Daoy (cell line): ENCODE measurements around the gene ACTG2. TPM values are rescaled to one million over a fixed set of nuclear protein-coding genes. Genes with fewer than 3 reads are reported as not detected.
"Not testable (repeated sequence)": the region's sequence is repeated elsewhere in the genome, so short reads cannot be mapped to it uniquely, and the experiment has no call there.

ENCODE experiments used
- DNase-seq: peaks from one replicate; pipeline ENCODE4 v3.0.0-alpha.2; 2015; ENCODE audit warnings: low read depth
- total RNA-seq: library from RNA; depleted of rRNA; stranded (reverse); fragments of >200 nt; shearing (Covaris generic); gene quantifications from 2 replicates; pipeline ENCODE4 v1.2.3, GENCODE V29; 2014

The ACTG2 gene
- total RNA-seq, 1 experiment from 2014 or later = 0.74 TPM

DNA sequence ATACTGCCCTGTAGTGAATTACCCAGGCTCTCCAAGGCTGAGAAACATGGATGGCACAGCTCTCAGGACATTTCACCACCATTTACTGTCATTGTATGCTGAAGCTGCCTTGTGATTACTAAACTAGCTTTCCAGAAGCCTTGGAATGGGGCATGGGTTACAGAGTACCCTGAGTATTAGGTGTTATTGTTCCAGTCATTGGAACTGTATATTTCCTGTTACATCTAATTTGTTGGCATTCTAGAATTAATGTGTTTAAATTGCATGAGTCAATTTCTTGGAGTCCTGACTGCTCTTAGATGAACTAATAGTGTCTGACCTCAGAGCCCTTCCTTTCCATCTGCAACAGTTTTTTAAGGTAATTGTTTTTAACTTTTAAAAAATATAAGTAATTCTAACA is 42.8 kb downstream of the ACTG2 start:
- DNase-seq = no peak

DNA sequence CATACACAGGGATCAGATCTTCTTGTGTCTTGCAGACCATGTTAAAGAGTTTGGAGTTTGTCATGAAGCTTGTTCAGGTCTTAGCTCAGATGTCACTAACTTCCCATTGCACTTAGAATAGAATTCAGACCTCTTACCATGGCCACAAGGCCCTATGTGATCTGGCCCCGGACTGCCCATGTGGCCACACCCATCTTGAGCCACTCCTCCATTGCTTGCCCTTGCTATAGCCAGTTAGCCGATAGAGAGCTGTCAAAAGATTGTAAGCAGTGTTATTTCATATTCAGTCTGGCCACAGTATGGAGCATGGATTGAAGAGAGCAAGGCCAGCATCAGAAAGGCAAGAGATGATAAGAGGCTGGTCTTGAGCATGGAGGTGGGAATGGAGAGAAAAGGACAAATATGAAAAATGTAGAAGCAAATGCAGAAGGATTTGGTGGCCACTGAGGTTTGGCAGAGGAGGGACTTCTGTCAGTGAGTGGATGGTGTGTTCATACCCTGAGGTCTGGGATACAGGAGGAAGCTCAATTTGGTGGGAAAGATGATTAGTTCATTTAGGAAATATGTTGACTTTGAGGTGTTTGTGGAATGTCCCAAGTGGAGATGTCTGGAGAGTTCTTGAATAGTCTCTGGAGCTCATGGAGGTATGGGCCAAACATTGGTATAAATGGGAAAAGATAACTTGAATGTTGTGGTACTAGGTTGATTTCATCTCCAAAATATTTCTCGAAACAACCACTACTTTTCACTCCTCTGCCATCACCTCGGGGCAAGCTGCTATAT is 44.5 kb downstream of the ACTG2 start:
- DNase-seq = no peak

DNA sequence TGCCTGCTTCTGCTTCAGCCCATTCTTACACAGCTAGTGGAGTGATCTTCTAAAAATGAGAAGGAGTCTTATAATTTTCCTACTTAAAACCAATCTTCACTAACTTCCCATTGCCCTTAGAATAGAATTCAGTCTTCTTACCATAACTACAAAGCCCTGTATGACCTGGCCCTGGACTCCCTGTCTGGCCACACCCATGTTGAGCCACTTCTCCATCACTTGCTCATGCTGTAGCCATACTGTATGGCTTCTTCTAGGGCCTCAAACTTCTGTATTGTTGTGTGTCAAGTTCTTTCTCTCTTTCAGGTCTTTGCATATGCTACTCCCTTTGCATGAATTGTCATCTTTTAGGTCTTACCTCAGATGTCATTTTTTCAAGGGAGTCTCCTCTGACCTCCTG is 45.1 kb downstream of the ACTG2 start:
- no peak for DNase-seq

DNA sequence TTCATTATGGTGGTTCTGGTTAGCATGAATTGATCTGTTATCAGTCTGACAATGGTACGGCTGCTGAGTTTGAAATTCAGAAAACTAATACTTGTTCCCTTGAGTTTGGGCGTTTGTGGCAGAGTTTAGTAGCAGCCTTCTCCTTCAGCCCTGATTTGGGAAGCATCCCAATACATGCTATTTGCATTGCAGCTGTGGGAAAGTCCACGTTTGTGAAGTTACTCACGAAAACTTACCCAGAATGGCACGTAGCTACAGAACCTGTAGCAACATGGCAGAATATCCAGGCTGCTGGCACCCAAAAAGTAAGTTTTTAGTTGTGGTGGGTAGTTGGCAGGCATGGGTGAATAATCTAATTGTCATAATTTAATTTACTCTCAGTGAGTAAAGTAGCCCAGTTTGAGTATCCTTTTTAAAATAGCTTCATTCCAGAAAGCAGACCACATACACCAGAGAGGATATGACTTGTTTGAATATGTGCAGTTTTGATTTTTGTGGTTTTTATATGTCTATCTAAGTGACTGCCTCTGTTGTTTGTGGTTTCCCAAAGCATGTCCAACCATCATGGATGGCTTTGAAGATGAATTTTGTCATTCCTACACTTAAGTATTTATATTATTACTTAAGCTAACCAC is 46.0 kb downstream of the ACTG2 start:
- peak; percentile 35 for DNase-seq

DNA sequence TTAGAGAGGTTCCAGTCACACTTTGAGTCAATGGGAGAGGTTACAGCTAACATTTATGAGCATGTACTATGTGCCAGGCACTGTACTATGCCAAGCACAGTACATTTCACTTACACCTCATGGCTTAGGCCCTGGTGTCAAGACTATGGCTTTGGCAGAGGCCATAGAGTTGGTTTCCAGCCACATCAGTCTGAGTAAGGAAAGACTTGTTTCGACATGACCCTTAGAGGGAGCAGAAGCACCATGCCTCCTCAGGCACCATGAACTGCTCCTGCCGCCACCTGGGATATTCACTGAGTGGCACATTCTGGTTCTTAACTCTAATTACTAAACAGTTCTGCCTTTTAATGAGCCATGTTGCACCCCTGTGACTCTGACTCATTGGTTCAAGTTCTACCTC is 46.6 kb downstream of the ACTG2 start:
- peak; percentile 18 for DNase-seq

- not testable (repeated sequence) for DNase-seq
Observed at GRCh38 chr2:73940066-73940465, 47.3 kb downstream of the ACTG2 start.

GRCh38 chr2:73942664-73943063 is 49.9 kb downstream of the ACTG2 start:
- no peak for DNase-seq

DNA sequence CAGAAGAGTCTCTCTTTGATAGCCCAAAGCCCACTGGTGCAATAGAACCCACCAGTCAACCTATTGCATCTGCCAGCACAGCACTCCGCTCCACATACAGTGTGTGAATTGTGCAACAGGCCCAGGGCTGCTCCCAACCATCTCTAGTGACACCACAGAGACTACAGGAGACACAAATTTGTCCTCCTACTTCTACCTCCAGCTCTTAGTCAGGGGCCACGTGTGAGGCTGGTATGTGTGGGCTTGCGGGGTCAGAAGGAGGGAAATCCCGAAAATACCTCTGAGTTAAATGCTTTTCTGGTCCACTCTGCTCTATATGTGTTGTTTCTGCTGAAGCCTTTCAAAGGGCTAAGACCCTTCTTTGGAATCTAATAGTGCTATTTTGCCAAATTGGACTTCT is 51.9 kb downstream of the ACTG2 start:
- DNase-seq = no peak

DNA sequence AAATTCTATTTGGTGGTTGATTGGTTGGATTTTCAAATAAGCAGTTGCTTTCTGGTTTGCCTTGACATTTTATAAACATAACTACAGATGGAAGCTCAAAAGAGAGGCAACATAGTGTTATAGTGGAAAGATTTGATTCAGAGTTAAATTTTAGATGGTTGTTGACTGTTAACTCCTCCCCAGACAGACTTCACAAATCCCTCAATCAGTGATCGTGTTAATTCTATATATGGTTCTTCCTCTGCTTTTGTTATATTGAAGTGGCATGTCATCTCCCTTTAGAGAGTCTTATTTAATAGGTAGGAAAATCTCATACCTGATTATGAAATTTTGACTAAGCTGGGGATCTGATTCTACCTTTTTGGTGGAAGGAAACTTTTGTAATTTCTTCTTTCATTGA is 53.4 kb downstream of the ACTG2 start:
- DNase-seq = no peak

DNA sequence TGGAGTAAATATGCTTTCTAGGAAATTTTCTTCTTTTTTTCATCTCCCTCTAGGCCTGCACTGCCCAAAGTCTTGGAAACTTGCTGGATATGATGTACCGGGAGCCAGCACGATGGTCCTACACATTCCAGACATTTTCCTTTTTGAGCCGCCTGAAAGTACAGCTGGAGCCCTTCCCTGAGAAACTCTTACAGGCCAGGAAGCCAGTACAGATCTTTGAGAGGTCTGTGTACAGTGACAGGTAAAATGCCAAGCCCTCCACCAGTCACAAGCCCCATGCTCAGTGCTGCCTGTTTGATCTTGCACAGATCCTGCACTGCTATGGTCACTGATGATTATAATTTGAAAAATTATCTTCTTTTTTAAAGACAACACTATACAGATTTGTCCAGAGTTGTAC is 53.9 kb downstream of the ACTG2 start:
- DNase-seq = no peak

DNA sequence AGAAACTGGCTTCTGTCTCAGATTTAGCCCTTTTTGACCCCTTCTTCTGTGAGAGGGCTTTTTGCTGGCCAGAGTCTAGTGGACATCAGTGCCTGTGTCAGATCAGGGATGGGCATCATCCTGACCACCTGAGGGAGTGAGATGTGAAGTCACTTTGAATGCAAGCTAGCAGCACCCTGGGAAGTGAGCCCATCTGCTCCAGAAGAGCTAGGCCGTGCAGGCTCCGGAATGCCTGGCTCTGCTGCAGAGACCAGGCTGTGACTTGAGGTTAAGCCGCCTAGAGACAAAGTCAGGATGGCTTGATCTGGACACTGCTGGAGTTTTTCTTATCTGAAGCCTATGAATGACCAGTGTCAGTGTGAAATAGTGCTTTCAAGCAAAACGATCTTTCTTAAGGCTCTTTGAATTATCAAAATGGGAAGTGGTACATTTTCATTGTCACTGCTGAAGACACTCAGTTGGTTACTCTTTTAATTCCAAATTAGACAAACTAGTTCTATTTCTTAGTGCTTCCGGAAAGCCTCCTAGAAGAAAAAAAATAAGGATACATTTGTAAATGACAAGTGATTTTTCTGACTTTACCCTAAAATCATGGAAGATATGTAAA is 54.7 kb downstream of the ACTG2 start:
- no peak for DNase-seq

- DNase-seq = no peak
Observed at GRCh38 chr2:73949802-73950201, 57.0 kb downstream of the ACTG2 start.

DNA sequence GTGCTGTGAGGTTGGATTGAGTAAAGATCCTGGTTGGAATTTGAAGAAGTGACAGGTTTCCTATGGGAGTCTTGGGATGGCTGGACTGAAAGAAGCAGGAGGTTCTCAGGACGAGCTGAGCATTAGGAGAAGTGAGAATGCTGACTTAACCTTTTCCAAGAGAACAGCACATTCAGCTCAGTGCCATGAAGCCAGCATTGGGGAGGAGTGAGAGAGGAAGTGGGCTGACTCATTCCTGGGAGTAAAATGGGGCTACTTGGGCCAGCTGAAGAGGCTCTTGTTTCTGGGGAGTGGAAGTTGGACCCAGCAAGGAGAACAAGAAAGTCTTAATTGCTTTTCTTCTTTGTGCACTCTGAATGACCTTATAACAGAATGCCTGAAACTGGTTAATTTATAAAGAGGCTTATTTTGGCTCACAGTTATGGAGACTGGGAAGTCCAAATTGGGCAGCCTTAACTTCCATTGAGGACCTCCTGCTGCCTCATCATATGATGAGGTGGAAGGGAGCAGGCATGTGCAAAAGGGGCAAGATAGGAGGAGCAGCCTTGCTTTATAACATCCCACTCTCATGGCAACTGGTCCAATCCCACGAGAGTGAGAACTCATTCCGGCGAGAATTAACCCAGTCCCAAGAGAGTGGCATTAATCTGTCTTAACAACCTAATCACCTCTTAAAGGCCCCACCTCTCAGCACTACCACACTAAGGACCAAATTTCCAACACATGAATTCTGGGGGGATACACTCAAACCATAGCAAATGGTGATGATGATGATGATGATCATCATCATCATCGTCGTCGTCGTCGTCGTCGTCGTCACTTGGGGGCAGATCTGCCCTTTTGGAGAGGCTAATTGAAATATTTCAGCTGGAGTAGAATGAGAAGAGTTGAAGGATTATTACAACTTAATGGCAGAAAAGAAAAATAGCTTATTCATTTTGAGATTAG is 60.0 kb downstream of the ACTG2 start:
- peak; percentile 52 for DNase-seq

- no peak for DNase-seq
Observed at GRCh38 chr2:73956218-73956865, 63.5 kb downstream of the ACTG2 start.

GRCh38 chr2:73961274-73961673 is 68.5 kb downstream of the ACTG2 start:
- DNase-seq = no peak

- no peak for DNase-seq
Observed at GRCh38 chr2:73961823-73962615, 69.2 kb downstream of the ACTG2 start.

DNA sequence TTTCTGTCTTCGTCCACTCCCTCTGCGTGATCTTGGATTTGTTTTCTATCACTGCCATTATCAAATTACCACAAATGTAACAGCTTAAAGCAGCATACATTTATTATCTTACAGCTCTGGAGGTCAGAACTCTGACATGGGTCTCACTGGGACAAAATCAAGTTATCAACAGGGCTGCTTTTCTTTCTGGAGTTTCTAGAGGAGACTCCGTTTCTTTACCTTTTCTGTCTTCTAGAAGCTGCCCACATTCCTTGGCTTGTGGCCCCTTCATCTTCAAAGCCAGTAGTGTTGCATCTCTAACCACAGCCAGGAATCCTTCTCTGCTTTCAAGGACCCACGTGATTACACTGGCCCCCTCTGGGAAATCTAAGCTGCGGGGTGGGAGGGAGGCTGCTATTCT is 70.0 kb downstream of the ACTG2 start:
- DNase-seq = no peak

GRCh38 chr2:73963385-73964120 is 70.7 kb downstream of the ACTG2 start:
- no peak for DNase-seq

DNA sequence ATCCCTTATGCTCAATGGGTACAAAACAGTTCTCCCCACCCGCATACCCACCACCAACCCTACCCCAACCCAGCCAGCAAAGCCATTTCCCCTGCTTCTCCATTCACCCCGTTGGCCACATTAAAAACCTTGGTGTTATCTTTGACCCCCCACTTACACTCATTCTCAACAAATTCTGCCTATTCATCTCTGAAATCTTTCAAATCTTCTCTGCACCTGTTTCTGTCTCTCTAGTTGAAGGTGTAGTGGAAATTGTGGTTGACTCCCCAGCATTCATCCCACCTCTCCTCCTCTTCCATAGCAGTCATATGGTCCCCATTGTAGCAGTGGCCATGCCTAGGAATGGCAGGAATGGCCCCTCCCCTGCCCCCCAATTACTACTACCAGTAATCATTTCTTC is 71.4 kb downstream of the ACTG2 start:
- no peak for DNase-seq

- DNase-seq = no peak
Observed at GRCh38 chr2:73965053-73965452, 72.2 kb downstream of the ACTG2 start.
